ENCODE data around the gene GNPNAT1. TPM values are rescaled to one million over a fixed set of nuclear protein-coding genes. Genes with fewer than 3 reads are reported as not detected.

Gene GNPNAT1
- total RNA-seq, 1 donor from 2014 or later, result 39.9 TPM

DNA sequence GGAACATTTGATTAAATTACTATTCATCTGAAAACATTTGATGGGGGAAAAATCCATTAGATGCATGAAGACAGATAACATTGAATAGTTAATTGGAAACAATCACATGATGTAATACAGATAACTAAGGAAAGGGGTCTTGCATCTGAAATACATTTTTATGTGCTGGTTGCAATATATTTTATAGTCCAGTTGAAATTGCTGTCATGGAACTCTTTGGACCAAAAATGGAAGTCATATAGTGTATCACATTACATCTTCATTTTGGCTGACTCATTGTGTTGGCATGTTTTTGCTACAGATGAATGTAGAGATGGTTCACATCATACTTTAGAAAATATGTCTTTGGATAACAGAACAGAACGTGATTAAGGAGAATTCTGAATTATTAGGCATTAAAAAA is 43.0 kb upstream of the GNPNAT1 start:
- Histone ChIP-seq H3K27me3 (no peaks in the 10 kb centered on the region), H3K4me3 (no peak overlapping the region), H3K4me1 (no peaks in the 10 kb centered on the region), H3K9me3 (no peaks in the 10 kb centered on the region), H3K36me3 (no peaks in the 10 kb centered on the region), H3K27ac (no peak overlapping the region)
- TF ChIP-seq, protein P1, sequence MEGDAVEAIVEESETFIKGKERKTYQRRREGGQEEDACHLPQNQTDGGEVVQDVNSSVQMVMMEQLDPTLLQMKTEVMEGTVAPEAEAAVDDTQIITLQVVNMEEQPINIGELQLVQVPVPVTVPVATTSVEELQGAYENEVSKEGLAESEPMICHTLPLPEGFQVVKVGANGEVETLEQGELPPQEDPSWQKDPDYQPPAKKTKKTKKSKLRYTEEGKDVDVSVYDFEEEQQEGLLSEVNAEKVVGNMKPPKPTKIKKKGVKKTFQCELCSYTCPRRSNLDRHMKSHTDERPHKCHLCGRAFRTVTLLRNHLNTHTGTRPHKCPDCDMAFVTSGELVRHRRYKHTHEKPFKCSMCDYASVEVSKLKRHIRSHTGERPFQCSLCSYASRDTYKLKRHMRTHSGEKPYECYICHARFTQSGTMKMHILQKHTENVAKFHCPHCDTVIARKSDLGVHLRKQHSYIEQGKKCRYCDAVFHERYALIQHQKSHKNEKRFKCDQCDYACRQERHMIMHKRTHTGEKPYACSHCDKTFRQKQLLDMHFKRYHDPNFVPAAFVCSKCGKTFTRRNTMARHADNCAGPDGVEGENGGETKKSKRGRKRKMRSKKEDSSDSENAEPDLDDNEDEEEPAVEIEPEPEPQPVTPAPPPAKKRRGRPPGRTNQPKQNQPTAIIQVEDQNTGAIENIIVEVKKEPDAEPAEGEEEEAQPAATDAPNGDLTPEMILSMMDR (IDR thresholded peaks at IDR 0.05), result no peak
- intact Hi-C loops (cut with DNase I), result no loop called here
- no peak for DNase-seq (ENCODE audit: low spot score in 2 of 2)

DNA sequence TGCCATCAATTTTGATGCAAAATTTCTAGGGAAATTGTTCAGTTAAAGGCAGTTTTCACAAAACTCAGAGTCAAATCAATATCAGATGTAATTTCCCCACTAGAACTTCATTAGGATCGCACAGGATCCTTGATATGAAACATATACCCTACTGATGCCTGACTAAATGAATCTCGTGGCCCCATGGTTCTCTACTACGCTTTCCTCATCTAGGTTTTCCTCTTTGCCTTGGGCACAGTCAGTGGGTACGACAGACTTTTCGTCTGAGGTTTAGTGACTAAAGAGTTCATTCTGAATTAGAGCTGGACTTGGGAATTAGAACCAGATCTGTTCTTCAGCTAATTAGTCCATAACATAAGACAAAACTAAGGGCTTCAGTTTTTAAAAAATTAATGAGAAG is 42.5 kb upstream of the GNPNAT1 start:
- intact Hi-C loops (cut with DNase I), result no loop called here
- no peak for DNase-seq (ENCODE audit: low spot score in 2 of 2)
- Histone ChIP-seq H3K4me3 (no peak overlapping the region), H3K4me1 (no peaks in the 10 kb centered on the region), H3K27ac (no peak overlapping the region), H3K27me3 (no peaks in the 10 kb centered on the region), H3K9me3 (no peaks in the 10 kb centered on the region), H3K36me3 (no peaks in the 10 kb centered on the region)
- TF ChIP-seq, protein P1 (IDR thresholded peaks at IDR 0.05), result no peak

GRCh38 chr14:52829527-52830185 is 38.2 kb upstream of the GNPNAT1 start:
- no peak for DNase-seq (ENCODE audit: low spot score in 2 of 2)
- Histone ChIP-seq H3K27ac (no peak overlapping the region), H3K27me3 (no peaks in the 10 kb centered on the region), H3K4me1 (no peaks in the 10 kb centered on the region), H3K4me3 (no peak overlapping the region), H3K36me3 (no peaks in the 10 kb centered on the region), H3K9me3 (no peaks in the 10 kb centered on the region)
- intact Hi-C loops (cut with DNase I), result loop anchor here (10.0 kb wide), 1 partner anchor 475 kb away; no protein-coding TSS in a partner anchor
- TF ChIP-seq, protein P1 (IDR thresholded peaks at IDR 0.05), result no peak

- H3K27ac ChIP-seq, result no peak overlapping the region
- H3K4me3 ChIP-seq, result no peak overlapping the region
- DNase-seq (ENCODE audit: low spot score in 2 of 2), result no peak
- no peaks in the 10 kb centered on the region for H3K36me3 ChIP-seq
- no peaks in the 10 kb centered on the region for H3K4me1 ChIP-seq
- intact Hi-C loops (cut with DNase I), result loop anchor here (10.0 kb wide), 1 partner anchor 477 kb away; no protein-coding TSS in a partner anchor
- H3K9me3 ChIP-seq, result no peaks in the 10 kb centered on the region
- TF ChIP-seq, protein P1 (IDR thresholded peaks at IDR 0.05), result no peak
- no peaks in the 10 kb centered on the region for H3K27me3 ChIP-seq
Observed at GRCh38 chr14:52827426-52827825, 36.0 kb upstream of the GNPNAT1 start.

DNA sequence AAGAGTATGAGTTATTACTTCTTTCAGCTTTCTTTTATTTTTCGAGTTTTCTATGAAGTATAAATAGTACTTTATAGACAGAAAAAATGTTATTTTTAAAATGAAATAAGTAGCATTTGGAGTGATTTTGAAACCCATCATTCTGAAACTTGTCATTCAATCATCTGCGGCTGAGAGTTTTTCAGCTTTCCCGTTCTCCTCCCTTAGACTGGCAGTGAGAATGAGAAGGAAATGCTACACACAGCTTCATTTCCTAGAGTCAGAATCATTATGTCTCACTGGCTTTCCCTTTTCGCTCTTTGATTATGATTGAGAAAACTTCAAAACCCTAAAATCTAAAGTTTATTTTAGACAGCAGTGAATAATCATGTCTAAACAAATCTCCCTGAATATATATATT is 33.7 kb upstream of the GNPNAT1 start:
- no peak overlapping the region for H3K27ac ChIP-seq
- no peaks in the 10 kb centered on the region for H3K36me3 ChIP-seq
- no peak overlapping the region for H3K4me3 ChIP-seq
- DNase-seq (ENCODE audit: low spot score in 2 of 2), result no peak
- TF ChIP-seq, protein P1 (IDR thresholded peaks at IDR 0.05), result no peak
- H3K4me1 ChIP-seq, result no peaks in the 10 kb centered on the region
- no peaks in the 10 kb centered on the region for H3K27me3 ChIP-seq
- intact Hi-C loops (cut with DNase I), result loop anchor here (10.0 kb wide), 1 partner anchor 480 kb away; no protein-coding TSS in a partner anchor
- no peaks in the 10 kb centered on the region for H3K9me3 ChIP-seq

Measured in ascending aorta (tissue), 2 donors.